Right atrium auricular region (tissue), 2 donors: ENCODE measurements around the gene ZMIZ1. TPM values are rescaled to one million over a fixed set of nuclear protein-coding genes. Genes with fewer than 3 reads are reported as not detected.

Experiments used
- DNase-seq: peaks from one replicate; pipeline ENCODE4 v3.0.0-alpha.2; 2019; ENCODE audit warnings: low spot score
- H3K27ac ChIP-seq, 2 donors: fragments of 200-600 bp; sonication (generic); 1 replicate in 1 of 2; 2 replicates in 1 of 2; pipeline ENCODE4 v1.5.1; 2016 to 2019
- H3K27me3 ChIP-seq, 2 donors: fragments of 200-600 bp; sonication (generic); one replicate each; pipeline versions ENCODE4 v1.5.1 to v1.6.0; 2017 to 2019
- H3K36me3 ChIP-seq: fragments of 200-600 bp; sonication (generic); one replicate; pipeline ENCODE4 v1.5.1; 2016
- H3K4me1 ChIP-seq, 2 donors: fragments of 200-600 bp; sonication (generic); one replicate each; pipeline versions ENCODE4 v1.5.1 to v1.6.0; 2017 to 2019
- H3K4me3 ChIP-seq, 2 donors: fragments of 200-600 bp; sonication (generic); 1 replicate in 1 of 2; 2 replicates in 1 of 2; pipeline ENCODE4 v1.5.1; 2017 to 2019; ENCODE audit warnings: mild to moderate bottlenecking in 1 of 2, moderate library complexity in 1 of 2
- H3K9me3 ChIP-seq, 2 donors: fragments of 200-600 bp; sonication (generic); one replicate each; pipeline ENCODE4 v1.5.1; 2019
- total RNA-seq, 2 donors: library from RNA; depleted of rRNA; stranded (reverse); fragments of >200 nt; gene quantifications; one replicate each; pipeline ENCODE4 v1.1.0, GENCODE V29; 2016
- TF ChIP-seq, protein P1 (sequence below), 2 donors: fragments of 200-600 bp; sonication (generic); IDR thresholded peaks; one replicate each; pipeline ENCODE4 v1.5.1; 2019; ENCODE audit warnings: antibody characterized with exemption in 2 of 2

Gene ZMIZ1
- total RNA-seq, 2 donors from 2014 or later = 59.3 to 71.0 TPM

DNA sequence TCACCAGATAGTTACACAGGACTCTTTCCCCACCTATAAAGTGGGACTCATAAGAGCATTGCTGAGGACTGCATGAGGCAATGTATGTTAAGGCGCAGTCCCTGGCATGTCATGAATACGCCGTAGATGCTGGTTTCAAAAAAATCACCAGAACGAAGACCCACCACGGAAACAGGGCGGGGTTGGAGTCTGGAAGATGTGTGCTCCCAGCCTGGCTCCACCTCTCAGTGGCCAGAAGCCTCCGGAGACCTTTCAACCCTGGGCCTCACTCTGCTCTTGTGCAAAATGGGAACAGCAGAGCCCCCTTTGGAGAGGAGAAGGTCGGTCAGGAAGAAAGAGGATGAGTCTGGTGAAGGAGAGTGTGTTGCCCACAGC lies 12.4 kb upstream of the ZMIZ1 start:
- DNase-seq = no peak
- Histone ChIP-seq H3K36me3 (no peaks in the 10 kb centered on the region), H3K27me3 (no peaks in the 10 kb centered on the region), H3K4me1 (peaks cover 0 to 8% of the 10 kb centered on the region in 2 donors), H3K9me3 (no peaks in the 10 kb centered on the region), H3K27ac (no peak overlapping the region), H3K4me3 (no peak overlapping the region)
- TF ChIP-seq, protein P1, sequence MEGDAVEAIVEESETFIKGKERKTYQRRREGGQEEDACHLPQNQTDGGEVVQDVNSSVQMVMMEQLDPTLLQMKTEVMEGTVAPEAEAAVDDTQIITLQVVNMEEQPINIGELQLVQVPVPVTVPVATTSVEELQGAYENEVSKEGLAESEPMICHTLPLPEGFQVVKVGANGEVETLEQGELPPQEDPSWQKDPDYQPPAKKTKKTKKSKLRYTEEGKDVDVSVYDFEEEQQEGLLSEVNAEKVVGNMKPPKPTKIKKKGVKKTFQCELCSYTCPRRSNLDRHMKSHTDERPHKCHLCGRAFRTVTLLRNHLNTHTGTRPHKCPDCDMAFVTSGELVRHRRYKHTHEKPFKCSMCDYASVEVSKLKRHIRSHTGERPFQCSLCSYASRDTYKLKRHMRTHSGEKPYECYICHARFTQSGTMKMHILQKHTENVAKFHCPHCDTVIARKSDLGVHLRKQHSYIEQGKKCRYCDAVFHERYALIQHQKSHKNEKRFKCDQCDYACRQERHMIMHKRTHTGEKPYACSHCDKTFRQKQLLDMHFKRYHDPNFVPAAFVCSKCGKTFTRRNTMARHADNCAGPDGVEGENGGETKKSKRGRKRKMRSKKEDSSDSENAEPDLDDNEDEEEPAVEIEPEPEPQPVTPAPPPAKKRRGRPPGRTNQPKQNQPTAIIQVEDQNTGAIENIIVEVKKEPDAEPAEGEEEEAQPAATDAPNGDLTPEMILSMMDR (IDR thresholded peaks at IDR 0.05) = no peak

DNA sequence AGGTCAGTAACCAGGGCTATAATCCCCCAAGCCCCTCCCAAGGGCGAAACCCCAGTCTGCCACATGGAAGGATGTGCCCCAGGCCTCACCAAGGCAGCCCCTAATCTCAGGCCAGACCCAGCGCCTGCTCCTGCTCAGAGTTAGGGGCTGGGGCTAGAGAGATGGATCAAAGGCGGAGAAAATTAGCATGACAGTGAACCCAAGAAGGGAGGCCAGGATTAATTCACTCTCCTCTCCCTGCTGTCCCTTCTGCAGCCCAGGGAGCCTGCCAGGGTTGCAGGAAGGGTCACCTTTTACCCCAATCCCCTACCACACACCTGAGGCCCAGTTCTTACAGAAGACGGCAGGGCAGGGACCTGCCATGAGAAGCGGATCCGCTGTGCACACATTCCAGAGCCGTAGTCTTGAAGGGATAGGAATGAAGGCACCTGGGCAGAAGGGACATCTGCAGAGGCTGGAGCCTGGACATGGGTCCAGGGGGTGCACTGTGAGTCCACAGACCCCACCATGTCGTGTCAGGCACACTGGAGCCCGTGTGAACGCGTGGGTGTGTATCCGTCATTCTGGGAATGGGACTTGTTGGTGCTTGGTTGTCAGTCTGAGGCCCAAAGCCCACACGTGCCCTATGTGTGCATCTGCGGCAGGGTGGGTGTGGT lies 11.9 kb upstream of the ZMIZ1 start:
- peaks cover 0 to 8% of the 10 kb centered on the region in 2 donors for H3K4me1 ChIP-seq
- no peaks in the 10 kb centered on the region for H3K36me3 ChIP-seq
- no peak overlapping the region for H3K4me3 ChIP-seq
- H3K27ac ChIP-seq = no peak overlapping the region
- no peaks in the 10 kb centered on the region for H3K27me3 ChIP-seq
- DNase-seq = no peak
- TF ChIP-seq, protein P1 (IDR thresholded peaks at IDR 0.05) = no peak
- H3K9me3 ChIP-seq = no peaks in the 10 kb centered on the region

DNA sequence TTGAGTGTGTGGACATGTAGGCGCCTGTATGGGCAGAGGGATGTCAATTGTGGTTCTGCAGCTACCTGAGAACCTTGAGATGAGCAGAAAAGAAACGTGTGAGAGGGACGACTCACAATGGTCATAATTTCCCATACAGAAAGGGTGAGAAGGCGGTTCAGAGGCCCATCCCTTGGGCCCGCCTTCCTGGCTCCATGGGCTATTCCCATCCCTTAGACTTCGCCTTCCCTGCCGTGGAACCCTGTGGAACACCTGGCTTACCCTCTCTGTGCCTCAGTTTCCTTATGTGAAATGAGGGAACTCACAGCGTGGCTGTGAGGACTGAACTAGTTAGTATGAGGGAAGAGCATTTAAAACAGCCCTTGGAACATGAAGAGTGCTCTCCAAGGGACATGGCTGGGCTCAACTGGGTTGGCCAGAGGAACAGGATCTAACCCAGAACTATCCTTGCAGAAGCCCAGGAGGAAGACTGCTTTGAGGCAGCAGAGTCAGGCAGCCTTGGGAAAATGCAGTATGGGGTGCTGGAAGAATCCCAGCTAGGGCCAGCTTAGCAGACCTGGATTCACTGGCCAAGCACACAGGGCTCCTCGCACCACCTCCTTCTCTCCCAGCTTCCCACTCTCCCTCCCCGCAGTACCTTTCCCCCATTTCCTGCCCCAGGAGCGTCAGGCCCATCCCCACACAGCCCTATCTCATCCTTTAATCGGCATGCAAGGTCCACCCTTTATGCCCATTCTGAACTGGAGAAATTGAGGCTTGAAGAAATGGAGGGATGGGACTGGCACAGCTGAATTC lies 11.1 kb upstream of the ZMIZ1 start:
- TF ChIP-seq, protein P1 (IDR thresholded peaks at IDR 0.05) = no peak
- no peak overlapping the region for H3K4me3 ChIP-seq
- peaks cover 0 to 8% of the 10 kb centered on the region in 2 donors for H3K4me1 ChIP-seq

DNA sequence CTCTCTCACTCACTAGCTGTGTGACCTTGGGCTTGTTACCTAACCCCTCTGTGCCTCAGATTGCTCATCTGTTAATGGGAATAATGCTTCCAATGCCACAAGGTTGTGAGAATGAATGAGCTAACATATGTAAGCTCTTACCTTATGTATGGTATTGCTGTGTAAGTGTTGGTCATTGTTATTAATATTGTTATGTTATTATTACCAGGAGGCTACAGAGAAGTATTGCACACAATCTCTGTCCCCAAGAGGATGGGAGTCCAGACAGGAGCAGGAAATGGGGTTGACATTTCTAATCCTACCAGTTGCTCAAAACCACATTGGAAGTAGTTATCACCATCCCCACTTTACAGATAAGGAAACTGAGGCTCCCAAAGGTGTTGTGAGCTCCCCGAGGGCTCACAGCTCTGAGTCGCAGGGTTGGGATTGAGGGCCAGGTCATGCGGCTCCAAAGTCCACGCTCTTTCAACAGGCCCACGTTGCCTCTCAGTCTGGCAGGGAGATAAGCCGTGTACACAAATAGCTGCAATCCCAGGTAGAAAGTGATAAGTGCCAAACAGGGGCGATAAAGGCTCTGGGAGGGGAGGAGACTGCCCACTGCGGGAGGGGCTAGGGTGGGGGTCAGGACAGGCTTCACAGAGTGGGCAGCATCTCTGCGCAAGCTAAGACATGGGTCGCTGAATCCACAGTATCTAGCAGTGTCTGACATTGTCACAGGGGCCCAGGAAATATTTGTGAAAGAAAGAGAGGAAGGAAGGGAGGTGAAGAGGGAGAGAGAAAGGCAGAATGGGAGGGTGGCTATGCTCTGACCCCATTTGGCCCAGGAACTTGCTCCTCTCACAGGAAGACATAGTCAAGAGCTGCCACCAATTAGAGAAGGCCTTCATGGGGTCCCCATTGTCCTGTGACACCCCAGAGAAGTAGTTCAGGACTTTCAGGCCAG lies 9.6 kb upstream of the ZMIZ1 start:
- TF ChIP-seq, protein P1 (IDR thresholded peaks at IDR 0.05) = no peak
- Histone ChIP-seq H3K27ac (no peak overlapping the region), H3K4me3 (no peak overlapping the region), H3K4me1 (peaks cover 0 to 8% of the 10 kb centered on the region in 2 donors), H3K36me3 (no peaks in the 10 kb centered on the region), H3K9me3 (no peaks in the 10 kb centered on the region), H3K27me3 (no peaks in the 10 kb centered on the region)
- DNase-seq = no peak

More for the DNA sequence above, 11.1 kb upstream of the ZMIZ1 start:
- Histone ChIP-seq H3K27me3 (no peaks in the 10 kb centered on the region), H3K27ac (no peak overlapping the region), H3K36me3 (no peaks in the 10 kb centered on the region), H3K9me3 (no peaks in the 10 kb centered on the region)
- no peak for DNase-seq

DNA sequence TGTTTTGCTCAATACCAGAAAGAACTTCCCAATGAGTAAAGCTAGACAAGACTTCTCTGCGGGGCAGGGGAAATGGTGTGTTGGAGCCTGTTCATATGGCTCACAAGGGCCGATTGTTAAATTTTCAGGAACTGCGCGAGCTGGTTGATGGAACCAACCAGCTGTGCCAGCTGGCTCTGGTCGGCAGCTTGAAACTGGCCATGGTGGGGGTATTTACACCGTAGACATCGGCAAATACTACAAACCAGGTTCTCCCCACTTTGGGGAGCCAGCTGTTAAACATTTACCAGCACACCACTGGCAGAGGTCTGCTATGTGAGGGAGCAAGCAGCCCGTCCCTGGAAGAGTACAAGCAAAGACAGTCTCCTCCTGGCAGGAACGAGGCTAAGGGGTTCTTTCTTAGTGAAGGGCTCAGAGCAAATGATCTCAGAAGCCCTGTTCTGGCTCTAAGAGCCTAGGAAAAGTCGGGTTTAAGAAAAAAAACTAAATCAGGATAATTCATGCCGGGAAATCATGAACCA lies 8.8 kb upstream of the ZMIZ1 start:
- Histone ChIP-seq H3K9me3 (no peaks in the 10 kb centered on the region), H3K27ac (no peak overlapping the region), H3K27me3 (no peaks in the 10 kb centered on the region), H3K4me1 (peaks cover 0 to 8% of the 10 kb centered on the region in 2 donors), H3K4me3 (no peak overlapping the region), H3K36me3 (no peaks in the 10 kb centered on the region)
- DNase-seq = no peak
- TF ChIP-seq, protein P1 (IDR thresholded peaks at IDR 0.05) = no peak
